ENCODE measurements around the gene KANSL1L. TPM values are rescaled to one million over a fixed set of nuclear protein-coding genes. Genes with fewer than 3 reads are reported as not detected.

The KANSL1L gene, protein sequence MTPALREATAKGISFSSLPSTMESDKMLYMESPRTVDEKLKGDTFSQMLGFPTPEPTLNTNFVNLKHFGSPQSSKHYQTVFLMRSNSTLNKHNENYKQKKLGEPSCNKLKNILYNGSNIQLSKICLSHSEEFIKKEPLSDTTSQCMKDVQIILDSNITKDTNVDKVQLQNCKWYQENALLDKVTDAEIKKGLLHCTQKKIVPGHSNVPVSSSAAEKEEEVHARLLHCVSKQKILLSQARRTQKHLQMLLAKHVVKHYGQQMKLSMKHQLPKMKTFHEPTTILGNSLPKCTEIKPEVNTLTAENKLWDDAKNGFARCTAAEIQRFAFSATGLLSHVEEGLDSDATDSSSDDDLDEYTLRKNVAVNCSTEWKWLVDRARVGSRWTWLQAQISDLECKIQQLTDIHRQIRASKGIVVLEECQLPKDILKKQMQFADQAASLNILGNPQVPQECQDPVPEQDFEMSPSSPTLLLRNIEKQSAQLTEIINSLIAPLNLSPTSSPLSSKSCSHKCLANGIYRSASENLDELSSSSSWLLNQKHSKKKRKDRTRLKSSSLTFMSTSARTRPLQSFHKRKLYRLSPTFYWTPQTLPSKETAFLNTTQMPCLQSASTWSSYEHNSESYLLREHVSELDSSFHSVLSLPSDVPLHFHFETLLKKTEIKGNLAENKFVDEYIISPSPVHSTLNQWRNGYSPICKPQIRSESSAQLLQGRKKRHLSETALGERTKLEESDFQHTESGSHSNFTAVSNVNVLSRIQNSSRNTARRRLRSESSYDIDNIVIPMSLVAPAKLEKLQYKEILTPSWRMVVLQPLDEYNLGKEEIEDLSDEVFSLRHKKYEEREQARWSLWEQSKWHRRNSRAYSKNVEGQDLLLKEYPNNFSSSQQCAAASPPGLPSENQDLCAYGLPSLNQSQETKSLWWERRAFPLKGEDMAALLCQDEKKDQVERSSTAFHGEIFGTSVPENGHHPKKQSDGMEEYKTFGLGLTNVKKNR
- total RNA-seq, result 88.2 TPM

DNA sequence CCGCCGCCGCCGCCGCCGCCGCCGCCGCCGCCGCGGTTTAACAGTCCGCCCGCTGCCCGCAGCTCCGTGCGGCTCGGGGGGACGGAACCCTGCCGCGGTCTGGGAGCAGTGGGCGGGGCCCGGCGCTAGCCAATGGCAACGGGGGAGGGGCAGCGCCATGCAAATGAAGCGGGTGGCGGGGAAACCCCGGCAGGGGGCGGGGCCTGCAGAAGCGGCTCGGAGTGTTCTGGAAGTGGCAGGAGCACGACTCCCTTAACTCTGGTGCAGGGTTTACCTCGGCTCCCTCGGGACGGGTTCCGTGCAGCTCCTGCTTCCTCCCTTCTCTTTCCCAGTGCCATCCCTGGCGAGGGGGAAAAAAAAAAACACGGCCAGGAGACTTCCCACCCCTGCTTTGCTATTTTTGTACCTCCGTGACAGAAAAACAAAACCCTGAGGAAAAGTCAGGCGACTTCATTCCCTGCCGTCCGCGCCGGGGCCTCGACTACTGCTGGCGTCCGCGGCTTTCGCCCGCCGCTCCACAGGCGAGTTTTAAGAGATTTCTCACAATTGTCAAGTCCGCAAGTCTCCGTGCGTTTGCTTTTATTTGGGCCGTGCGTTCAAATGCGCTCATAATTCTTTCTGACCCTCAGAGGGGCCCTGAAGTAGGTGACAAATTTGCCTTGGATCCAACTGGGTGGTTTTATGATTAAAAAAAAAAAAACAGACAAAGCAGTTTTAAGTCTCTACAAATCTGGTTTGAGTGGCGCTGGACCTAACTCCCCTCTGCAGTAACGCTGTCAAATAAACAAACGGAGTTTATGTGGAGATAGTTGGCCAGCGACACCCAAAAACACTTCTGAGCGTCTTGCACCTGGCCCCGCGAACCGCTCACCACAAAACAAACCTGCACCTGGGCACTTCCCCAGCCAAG lies at the start of gene KANSL1L:
TSS of gene KANSL1L (minus strand) at position 101 of the 910 bp plus-strand sequence. CDS start 16,827 bp downstream, outside the sequence.
- H3K4me3 ChIP-seq (ENCODE audit: low read length in 3 of 3), result peak within 1 kb of the TSS; percentile 77 to 95 (median 90)
- H3K4me1 ChIP-seq (ENCODE audit: control insufficient read depth in 3 of 3, insufficient read depth in 3 of 3, low read length in 3 of 3), result peaks cover 3 to 21% (median 7%) of the 10 kb centered on the region in 3 donors
- H3K9ac ChIP-seq (ENCODE audit: low read depth in 1 of 3, low read length in 3 of 3), result peak within 1 kb of the TSS; percentile 91 to 96 (median 94)
- H3K27ac ChIP-seq (ENCODE audit: low read depth, low read length), result peak within 1 kb of the TSS; percentile 97
- H3K27me3 ChIP-seq (ENCODE audit: control insufficient read depth in 3 of 3, insufficient read depth in 3 of 3, low read length in 3 of 3), result no peaks in the 10 kb centered on the region
- H3K36me3 ChIP-seq (ENCODE audit: control insufficient read depth in 3 of 3, insufficient read depth in 3 of 3, low read length in 3 of 3), result no peaks in the 10 kb centered on the region
- H3K9me3 ChIP-seq (ENCODE audit: control insufficient read depth in 3 of 3, low read length in 3 of 3), result no peaks in the 10 kb centered on the region

- H3K27ac ChIP-seq (ENCODE audit: low read depth, low read length), result no peak overlapping the region
Observed at GRCh38 chr2:210215120-210215519, 43.9 kb upstream of the KANSL1L start.

DNA sequence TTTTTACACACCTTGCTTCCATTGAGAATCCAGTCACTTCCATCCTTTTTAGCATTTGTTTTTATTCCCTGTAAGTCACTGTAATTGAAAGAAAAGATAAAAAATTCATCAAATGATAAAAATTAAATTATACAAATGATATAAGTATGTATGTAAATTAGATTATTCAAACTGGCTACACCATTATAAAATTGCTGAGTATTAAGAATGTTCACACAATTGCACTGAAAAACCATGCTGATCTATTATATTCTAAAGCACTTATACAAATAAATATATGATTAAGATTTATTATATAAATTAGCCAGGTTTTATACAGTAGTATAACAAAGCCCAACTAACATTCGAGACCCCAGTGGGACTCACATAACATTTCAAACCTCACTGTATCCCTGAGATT lies 39.0 kb upstream of the KANSL1L start:
- Histone ChIP-seq H3K9me3 (ENCODE audit: control insufficient read depth in 3 of 3, low read length in 3 of 3) (no peaks in the 10 kb centered on the region), H3K27me3 (ENCODE audit: control insufficient read depth in 3 of 3, insufficient read depth in 3 of 3, low read length in 3 of 3) (no peaks in the 10 kb centered on the region), H3K36me3 (ENCODE audit: control insufficient read depth in 3 of 3, insufficient read depth in 3 of 3, low read length in 3 of 3) (no peaks in the 10 kb centered on the region), H3K4me3 (ENCODE audit: low read length in 3 of 3) (no peak overlapping the region), H3K9ac (ENCODE audit: low read depth in 1 of 3, low read length in 3 of 3) (no peak overlapping the region), H3K27ac (ENCODE audit: low read depth, low read length) (no peak overlapping the region), H3K4me1 (ENCODE audit: control insufficient read depth in 3 of 3, insufficient read depth in 3 of 3, low read length in 3 of 3) (no peaks in the 10 kb centered on the region)

More at GRCh38 chr2:210215120-210215519, 43.9 kb upstream of the KANSL1L start:
- no peak overlapping the region for H3K9ac ChIP-seq (ENCODE audit: low read depth in 1 of 3, low read length in 3 of 3)
- H3K9me3 ChIP-seq (ENCODE audit: control insufficient read depth in 3 of 3, low read length in 3 of 3), result no peaks in the 10 kb centered on the region
- H3K27me3 ChIP-seq (ENCODE audit: control insufficient read depth in 3 of 3, insufficient read depth in 3 of 3, low read length in 3 of 3), result no peaks in the 10 kb centered on the region
- no peaks in the 10 kb centered on the region for H3K4me1 ChIP-seq (ENCODE audit: control insufficient read depth in 3 of 3, insufficient read depth in 3 of 3, low read length in 3 of 3)
- H3K36me3 ChIP-seq (ENCODE audit: control insufficient read depth in 3 of 3, insufficient read depth in 3 of 3, low read length in 3 of 3), result no peaks in the 10 kb centered on the region
- H3K4me3 ChIP-seq (ENCODE audit: low read length in 3 of 3), result no peak overlapping the region

- H3K4me1 ChIP-seq (ENCODE audit: control insufficient read depth in 3 of 3, insufficient read depth in 3 of 3, low read length in 3 of 3), result no peaks in the 10 kb centered on the region
- no peak overlapping the region for H3K27ac ChIP-seq (ENCODE audit: low read depth, low read length)
- no peaks in the 10 kb centered on the region for H3K36me3 ChIP-seq (ENCODE audit: control insufficient read depth in 3 of 3, insufficient read depth in 3 of 3, low read length in 3 of 3)
- no peaks in the 10 kb centered on the region for H3K9me3 ChIP-seq (ENCODE audit: control insufficient read depth in 3 of 3, low read length in 3 of 3)
- H3K9ac ChIP-seq (ENCODE audit: low read depth in 1 of 3, low read length in 3 of 3), result no peak overlapping the region
- H3K27me3 ChIP-seq (ENCODE audit: control insufficient read depth in 3 of 3, insufficient read depth in 3 of 3, low read length in 3 of 3), result no peaks in the 10 kb centered on the region
- no peak overlapping the region for H3K4me3 ChIP-seq (ENCODE audit: low read length in 3 of 3)
Observed at GRCh38 chr2:210207929-210208328, 36.7 kb upstream of the KANSL1L start.

DNA sequence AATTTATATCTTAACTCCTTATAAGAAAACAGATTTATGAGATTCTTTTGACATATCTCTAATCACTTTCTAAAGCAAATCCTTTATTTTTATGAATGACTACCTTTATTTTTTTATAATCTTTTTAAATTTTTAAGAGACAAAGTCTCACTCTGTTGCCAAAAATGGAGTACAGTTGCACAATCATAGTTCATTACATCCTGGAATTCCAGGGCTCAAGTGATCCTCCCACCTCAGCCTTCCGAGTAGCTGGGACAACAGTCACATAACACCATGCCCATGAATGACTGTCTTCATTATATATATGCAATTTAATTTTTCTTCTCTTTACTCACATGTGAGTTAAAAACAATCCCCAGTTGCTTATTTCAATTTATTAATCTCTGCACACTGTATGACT lies 32.3 kb upstream of the KANSL1L start:
- Histone ChIP-seq H3K9me3 (ENCODE audit: control insufficient read depth in 3 of 3, low read length in 3 of 3) (no peaks in the 10 kb centered on the region), H3K4me1 (ENCODE audit: control insufficient read depth in 3 of 3, insufficient read depth in 3 of 3, low read length in 3 of 3) (no peaks in the 10 kb centered on the region), H3K4me3 (ENCODE audit: low read length in 3 of 3) (no peak overlapping the region), H3K36me3 (ENCODE audit: control insufficient read depth in 3 of 3, insufficient read depth in 3 of 3, low read length in 3 of 3) (peaks cover 0 to 3% (median 0%) of the 10 kb centered on the region in 3 donors), H3K27me3 (ENCODE audit: control insufficient read depth in 3 of 3, insufficient read depth in 3 of 3, low read length in 3 of 3) (no peaks in the 10 kb centered on the region), H3K9ac (ENCODE audit: low read depth in 1 of 3, low read length in 3 of 3) (no peak overlapping the region), H3K27ac (ENCODE audit: low read depth, low read length) (no peak overlapping the region)

DNA sequence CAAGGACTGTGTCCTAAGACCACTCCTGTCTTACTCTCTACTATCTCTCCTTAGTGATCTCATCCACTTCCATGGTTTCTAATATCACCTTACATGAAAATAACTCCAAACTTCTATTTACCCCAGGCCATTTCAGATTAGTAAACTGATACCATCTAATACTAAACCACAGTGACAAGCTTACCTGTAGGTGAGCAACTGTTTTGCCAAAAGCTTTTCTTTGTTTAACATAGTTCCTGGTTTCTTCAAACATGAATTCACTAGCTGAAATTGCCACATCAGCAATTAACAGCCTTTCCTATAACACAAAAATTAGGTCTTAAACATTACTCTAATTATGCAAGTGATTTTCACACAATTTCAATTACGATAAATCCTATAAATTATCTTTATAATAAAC lies 31.9 kb upstream of the KANSL1L start:
- Histone ChIP-seq H3K27me3 (ENCODE audit: control insufficient read depth in 3 of 3, insufficient read depth in 3 of 3, low read length in 3 of 3) (no peaks in the 10 kb centered on the region), H3K4me3 (ENCODE audit: low read length in 3 of 3) (no peak overlapping the region), H3K36me3 (ENCODE audit: control insufficient read depth in 3 of 3, insufficient read depth in 3 of 3, low read length in 3 of 3) (peaks cover 0 to 3% (median 0%) of the 10 kb centered on the region in 3 donors), H3K27ac (ENCODE audit: low read depth, low read length) (no peak overlapping the region), H3K9me3 (ENCODE audit: control insufficient read depth in 3 of 3, low read length in 3 of 3) (no peaks in the 10 kb centered on the region), H3K9ac (ENCODE audit: low read depth in 1 of 3, low read length in 3 of 3) (no peak overlapping the region), H3K4me1 (ENCODE audit: control insufficient read depth in 3 of 3, insufficient read depth in 3 of 3, low read length in 3 of 3) (no peaks in the 10 kb centered on the region)

DNA sequence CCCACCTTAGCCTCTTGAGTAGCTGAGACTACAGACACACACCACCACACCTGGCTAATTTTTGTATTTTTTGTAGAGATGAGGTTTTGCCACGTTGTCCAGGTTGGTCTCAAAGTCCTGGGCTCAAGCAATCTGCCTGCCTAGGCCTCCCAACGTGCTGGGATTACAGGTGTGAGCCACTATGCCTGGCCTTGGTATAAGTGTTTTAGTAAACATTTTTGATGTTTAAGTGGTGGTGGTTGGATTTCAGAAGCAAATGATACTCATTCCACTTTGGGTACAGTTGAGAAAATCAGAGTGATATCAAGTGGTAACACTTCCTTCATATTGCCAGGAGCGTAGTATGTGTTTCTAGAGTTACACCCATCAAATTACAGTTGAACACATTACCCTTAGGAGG lies 28.6 kb upstream of the KANSL1L start:
- Histone ChIP-seq H3K4me3 (ENCODE audit: low read length in 3 of 3) (no peak overlapping the region), H3K4me1 (ENCODE audit: control insufficient read depth in 3 of 3, insufficient read depth in 3 of 3, low read length in 3 of 3) (peaks cover 0 to 5% (median 0%) of the 10 kb centered on the region in 3 donors), H3K27ac (ENCODE audit: low read depth, low read length) (no peak overlapping the region), H3K9me3 (ENCODE audit: control insufficient read depth in 3 of 3, low read length in 3 of 3) (no peaks in the 10 kb centered on the region), H3K9ac (ENCODE audit: low read depth in 1 of 3, low read length in 3 of 3) (no peak overlapping the region), H3K36me3 (ENCODE audit: control insufficient read depth in 3 of 3, insufficient read depth in 3 of 3, low read length in 3 of 3) (peaks cover 0 to 3% (median 0%) of the 10 kb centered on the region in 3 donors), H3K27me3 (ENCODE audit: control insufficient read depth in 3 of 3, insufficient read depth in 3 of 3, low read length in 3 of 3) (no peaks in the 10 kb centered on the region)

DNA sequence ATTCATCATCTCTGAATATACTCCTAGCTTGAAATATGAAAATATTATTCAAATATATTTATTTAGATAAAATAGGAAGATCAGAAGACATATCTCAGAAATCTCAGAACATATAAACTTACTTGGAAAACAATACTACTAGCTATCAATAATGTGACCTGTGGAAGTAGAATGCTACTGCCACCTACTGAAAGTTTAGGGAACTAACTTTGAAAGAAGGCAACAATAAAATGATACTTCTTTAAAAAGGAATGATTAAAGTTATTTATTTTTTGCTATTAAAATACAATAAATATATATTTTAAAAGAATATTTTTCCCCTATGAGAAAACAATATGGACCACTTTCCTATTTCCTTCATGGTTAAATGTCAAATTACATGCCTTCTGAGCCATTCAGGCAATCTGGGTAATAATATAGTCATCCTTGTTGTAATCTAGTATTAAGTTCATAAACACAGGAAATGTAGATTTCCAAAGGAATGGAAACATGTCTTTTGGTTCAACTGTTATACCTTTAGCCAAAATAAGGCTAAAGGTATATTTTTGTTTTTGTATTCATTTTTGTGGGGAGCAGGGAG lies 28.1 kb upstream of the KANSL1L start:
- Histone ChIP-seq H3K27ac (ENCODE audit: low read depth, low read length) (no peak overlapping the region), H3K36me3 (ENCODE audit: control insufficient read depth in 3 of 3, insufficient read depth in 3 of 3, low read length in 3 of 3) (peaks cover 0 to 3% (median 0%) of the 10 kb centered on the region in 3 donors), H3K9me3 (ENCODE audit: control insufficient read depth in 3 of 3, low read length in 3 of 3) (no peaks in the 10 kb centered on the region), H3K4me1 (ENCODE audit: control insufficient read depth in 3 of 3, insufficient read depth in 3 of 3, low read length in 3 of 3) (peaks cover 0 to 5% (median 0%) of the 10 kb centered on the region in 3 donors), H3K27me3 (ENCODE audit: control insufficient read depth in 3 of 3, insufficient read depth in 3 of 3, low read length in 3 of 3) (no peaks in the 10 kb centered on the region), H3K4me3 (ENCODE audit: low read length in 3 of 3) (no peak overlapping the region), H3K9ac (ENCODE audit: low read depth in 1 of 3, low read length in 3 of 3) (no peak overlapping the region)

GRCh38 chr2:210198326-210198725 lies 27.1 kb upstream of the KANSL1L start:
- Histone ChIP-seq H3K36me3 (ENCODE audit: control insufficient read depth in 3 of 3, insufficient read depth in 3 of 3, low read length in 3 of 3) (peaks cover 0 to 3% (median 0%) of the 10 kb centered on the region in 3 donors), H3K27me3 (ENCODE audit: control insufficient read depth in 3 of 3, insufficient read depth in 3 of 3, low read length in 3 of 3) (no peaks in the 10 kb centered on the region), H3K9me3 (ENCODE audit: control insufficient read depth in 3 of 3, low read length in 3 of 3) (no peaks in the 10 kb centered on the region), H3K9ac (ENCODE audit: low read depth in 1 of 3, low read length in 3 of 3) (no peak overlapping the region), H3K4me3 (ENCODE audit: low read length in 3 of 3) (no peak overlapping the region), H3K4me1 (ENCODE audit: control insufficient read depth in 3 of 3, insufficient read depth in 3 of 3, low read length in 3 of 3) (peaks cover 0 to 5% (median 0%) of the 10 kb centered on the region in 3 donors), H3K27ac (ENCODE audit: low read depth, low read length) (no peak overlapping the region)
